Thyroid gland (tissue), 4 donors: Measurements from ENCODE around the gene RXRB. TPM values are rescaled to one million over a fixed set of nuclear protein-coding genes. Genes with fewer than 3 reads are reported as not detected.

ENCODE experiments used
- DNase-seq, 2 donors: peaks; one replicate each; pipeline ENCODE4 v3.0.0-alpha.2; 2019
- H3K27ac ChIP-seq, 3 donors: fragments of 200-600 bp; sonication (generic); 1 replicate in 2 of 3; 2 replicates in 1 of 3; pipeline ENCODE4 v1.5.1; 2016 to 2019; ENCODE audit warnings: mild to moderate bottlenecking in 1 of 3, moderate library complexity in 1 of 3
- H3K27me3 ChIP-seq: fragments of 200-600 bp; sonication (generic); one replicate; pipeline ENCODE4 v1.5.1; 2019
- H3K36me3 ChIP-seq, 2 donors: fragments of 200-600 bp; sonication (generic); one replicate each; pipeline ENCODE4 v1.5.1; 2016 to 2019
- H3K4me1 ChIP-seq, 2 donors: fragments of 200-600 bp; sonication (generic); one replicate each; pipeline ENCODE4 v1.5.1; 2017 to 2019
- H3K4me3 ChIP-seq, 3 donors: fragments of 200-600 bp; sonication (generic); replicated peaks in 1 of 3; 1 replicate in 2 of 3; 2 replicates in 1 of 3; pipeline ENCODE4 v1.5.1; 2016; ENCODE audit warnings: mild to moderate bottlenecking in 1 of 3
- H3K9me3 ChIP-seq: fragments of 200-600 bp; sonication (generic); one replicate; pipeline ENCODE4 v1.5.1; 2017
- POLR2A ChIP-seq, 2 donors: fragments of 450-650 bp; IDR thresholded peaks; one replicate each; pipeline ENCODE4 v1.6.1; 2017; ENCODE audit warnings: antibody characterized with exemption in 2 of 2, mild to moderate bottlenecking in 2 of 2, moderate library complexity in 1 of 2
- WGBS, 2 donors: methylation state at CpG; one replicate each; pipeline ENCODE4 v1.1.5; 2017; 5-methylcytosine and 5-hydroxymethylcytosine counted together
- intact Hi-C: fragments of 100-400 bp; cut with DNase I; formaldehyde crosslinking; loops from one replicate; pipeline ENCODE4 v1.15.1; 2023
- total RNA-seq, 4 donors: library from RNA; depleted of rRNA; stranded (reverse); fragments of >200 nt; gene quantifications; one replicate each; pipeline ENCODE4 v1.2.3, GENCODE V29; 2016
- TF ChIP-seq, protein P1 (sequence below), 6 experiments: fragments of 200-600 bp in 3 of 6; fragments of 450-650 bp in 3 of 6; sonication (generic) in 3 of 6; IDR thresholded peaks; one replicate each; pipeline ENCODE4 v1.5.1; 2016 to 2019; ENCODE audit warnings: antibody characterized with exemption in 6 of 6, mild to moderate bottlenecking in 2 of 6, inconsistent platforms in 1 of 6, moderate library complexity in 1 of 6

RXRB gene
- total RNA-seq, 4 donors from 2014 or later = 29.6 to 46.8 (median 41.2) TPM

DNA sequence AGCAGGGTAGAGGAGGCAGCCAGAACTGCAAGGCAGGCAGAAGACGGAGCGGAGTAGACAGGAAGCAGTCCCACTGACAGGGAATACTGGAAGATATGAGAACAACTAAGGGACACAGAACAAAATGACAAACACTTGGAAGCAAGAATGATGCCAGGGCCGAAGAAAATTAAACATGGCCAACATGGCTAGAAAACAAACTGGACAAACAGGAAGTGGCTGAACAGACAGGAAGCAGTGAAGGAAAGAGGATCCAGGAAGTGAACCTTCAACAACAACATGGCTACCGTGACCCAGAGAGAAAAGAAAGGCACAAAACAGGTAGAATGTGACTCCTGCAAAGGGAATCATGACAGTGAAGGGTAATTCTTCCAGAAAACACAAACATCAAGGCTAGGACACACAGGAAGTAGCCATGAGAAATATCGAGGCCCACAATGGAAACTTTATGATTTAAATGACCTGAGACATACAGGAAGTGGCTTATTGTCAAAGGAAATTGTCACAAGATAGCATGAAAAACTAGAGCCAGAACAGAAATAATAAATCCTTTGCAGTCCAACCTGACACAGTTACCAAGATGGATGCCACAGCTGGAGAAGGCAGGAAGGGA lies 17.3 kb downstream of the RXRB start:
- no peak overlapping the region for H3K27ac ChIP-seq
- no peaks in the 10 kb centered on the region for H3K4me1 ChIP-seq
- H3K36me3 ChIP-seq = no peaks in the 10 kb centered on the region
- no peak overlapping the region for H3K4me3 ChIP-seq
- H3K9me3 ChIP-seq = no peaks in the 10 kb centered on the region
- TF ChIP-seq, protein P1, sequence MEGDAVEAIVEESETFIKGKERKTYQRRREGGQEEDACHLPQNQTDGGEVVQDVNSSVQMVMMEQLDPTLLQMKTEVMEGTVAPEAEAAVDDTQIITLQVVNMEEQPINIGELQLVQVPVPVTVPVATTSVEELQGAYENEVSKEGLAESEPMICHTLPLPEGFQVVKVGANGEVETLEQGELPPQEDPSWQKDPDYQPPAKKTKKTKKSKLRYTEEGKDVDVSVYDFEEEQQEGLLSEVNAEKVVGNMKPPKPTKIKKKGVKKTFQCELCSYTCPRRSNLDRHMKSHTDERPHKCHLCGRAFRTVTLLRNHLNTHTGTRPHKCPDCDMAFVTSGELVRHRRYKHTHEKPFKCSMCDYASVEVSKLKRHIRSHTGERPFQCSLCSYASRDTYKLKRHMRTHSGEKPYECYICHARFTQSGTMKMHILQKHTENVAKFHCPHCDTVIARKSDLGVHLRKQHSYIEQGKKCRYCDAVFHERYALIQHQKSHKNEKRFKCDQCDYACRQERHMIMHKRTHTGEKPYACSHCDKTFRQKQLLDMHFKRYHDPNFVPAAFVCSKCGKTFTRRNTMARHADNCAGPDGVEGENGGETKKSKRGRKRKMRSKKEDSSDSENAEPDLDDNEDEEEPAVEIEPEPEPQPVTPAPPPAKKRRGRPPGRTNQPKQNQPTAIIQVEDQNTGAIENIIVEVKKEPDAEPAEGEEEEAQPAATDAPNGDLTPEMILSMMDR (IDR thresholded peaks at IDR 0.05) = no peak
- TF ChIP-seq POLR2A (IDR thresholded peaks at IDR 0.05) = no peak
- DNase-seq = no peak
- 81 to 83% methylated on average over 5 of the region's 5 CpGs for WGBS, 2 donors
- no peaks in the 10 kb centered on the region for H3K27me3 ChIP-seq
- intact Hi-C loops = no loop called here

DNA sequence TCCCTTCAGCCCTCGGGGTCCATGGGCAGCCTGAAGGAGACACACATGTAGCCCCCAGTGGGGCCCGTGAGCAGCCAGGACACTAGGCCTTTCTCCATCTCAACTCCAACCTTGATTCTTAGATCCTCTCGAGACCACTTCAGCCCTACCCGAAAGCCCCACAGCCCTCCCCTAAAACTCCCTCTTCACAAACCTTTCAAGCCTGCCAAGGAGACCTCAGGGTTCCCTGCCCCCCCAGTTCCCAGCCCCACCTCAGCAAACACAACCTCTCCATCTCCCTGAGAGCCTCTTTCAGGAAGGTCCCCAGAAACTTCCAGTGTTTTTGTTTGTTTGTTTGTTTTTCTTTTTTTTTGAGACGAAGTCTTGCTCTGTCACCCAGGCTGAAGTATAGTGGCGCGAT lies 19.3 kb downstream of the RXRB start:
- intact Hi-C loops = no loop called here
- Histone ChIP-seq H3K27me3 (no peaks in the 10 kb centered on the region), H3K27ac (no peak overlapping the region), H3K9me3 (no peaks in the 10 kb centered on the region), H3K4me1 (no peaks in the 10 kb centered on the region), H3K4me3 (no peak overlapping the region), H3K36me3 (no peaks in the 10 kb centered on the region)
- peak; percentile 53 to 72 for DNase-seq
- 47 to 58% methylated on average over 7 of the region's 7 CpGs for WGBS, 2 donors
- no peak for TF ChIP-seq POLR2A (IDR thresholded peaks at IDR 0.05)

DNA sequence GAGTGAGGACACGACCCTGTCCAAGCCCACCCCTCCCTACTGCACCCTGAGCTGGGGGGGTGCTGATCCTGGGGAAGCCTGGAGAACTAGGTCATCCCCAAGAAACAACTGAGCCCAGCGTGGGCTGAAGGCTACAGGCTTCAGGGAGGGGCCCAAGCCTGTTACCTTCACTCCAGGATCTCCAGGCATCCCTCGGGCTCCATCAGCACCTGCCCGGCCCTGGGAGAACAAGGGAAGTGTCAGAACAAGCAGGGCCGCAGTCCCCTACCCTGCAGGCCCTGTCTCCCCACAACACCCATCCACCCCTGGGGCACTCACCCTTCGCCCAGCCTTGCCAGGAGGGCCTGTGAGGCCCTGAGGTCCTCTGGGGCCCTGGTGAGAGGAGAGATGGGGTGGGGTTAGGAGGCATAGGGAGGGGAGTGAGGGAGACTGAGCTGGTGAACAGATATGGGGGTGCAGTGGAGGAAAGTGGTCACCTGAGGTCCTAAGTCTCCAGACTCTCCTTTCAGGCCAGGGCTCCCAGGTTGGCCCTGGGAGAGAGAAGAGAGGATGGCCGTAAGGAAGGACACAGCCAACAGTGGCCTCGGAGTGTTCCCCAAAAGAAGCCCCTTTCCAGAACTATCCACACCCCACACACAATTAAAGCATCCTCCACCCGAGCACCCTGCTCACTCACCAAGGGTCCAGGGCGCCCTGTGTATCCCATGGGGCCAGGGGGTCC lies 21.6 kb downstream of the RXRB start:
- DNase-seq = no peak
- WGBS, 2 donors = 87 to 92% methylated on average over 8 to 9 of the region's 10 CpGs
- Histone ChIP-seq H3K27ac (no peak overlapping the region), H3K36me3 (no peaks in the 10 kb centered on the region), H3K4me3 (no peak overlapping the region), H3K27me3 (no peaks in the 10 kb centered on the region), H3K4me1 (no peaks in the 10 kb centered on the region), H3K9me3 (no peaks in the 10 kb centered on the region)
- no peak for TF ChIP-seq POLR2A (IDR thresholded peaks at IDR 0.05)
- TF ChIP-seq, protein P1 (IDR thresholded peaks at IDR 0.05) = no peak
- intact Hi-C loops = no loop called here

DNA sequence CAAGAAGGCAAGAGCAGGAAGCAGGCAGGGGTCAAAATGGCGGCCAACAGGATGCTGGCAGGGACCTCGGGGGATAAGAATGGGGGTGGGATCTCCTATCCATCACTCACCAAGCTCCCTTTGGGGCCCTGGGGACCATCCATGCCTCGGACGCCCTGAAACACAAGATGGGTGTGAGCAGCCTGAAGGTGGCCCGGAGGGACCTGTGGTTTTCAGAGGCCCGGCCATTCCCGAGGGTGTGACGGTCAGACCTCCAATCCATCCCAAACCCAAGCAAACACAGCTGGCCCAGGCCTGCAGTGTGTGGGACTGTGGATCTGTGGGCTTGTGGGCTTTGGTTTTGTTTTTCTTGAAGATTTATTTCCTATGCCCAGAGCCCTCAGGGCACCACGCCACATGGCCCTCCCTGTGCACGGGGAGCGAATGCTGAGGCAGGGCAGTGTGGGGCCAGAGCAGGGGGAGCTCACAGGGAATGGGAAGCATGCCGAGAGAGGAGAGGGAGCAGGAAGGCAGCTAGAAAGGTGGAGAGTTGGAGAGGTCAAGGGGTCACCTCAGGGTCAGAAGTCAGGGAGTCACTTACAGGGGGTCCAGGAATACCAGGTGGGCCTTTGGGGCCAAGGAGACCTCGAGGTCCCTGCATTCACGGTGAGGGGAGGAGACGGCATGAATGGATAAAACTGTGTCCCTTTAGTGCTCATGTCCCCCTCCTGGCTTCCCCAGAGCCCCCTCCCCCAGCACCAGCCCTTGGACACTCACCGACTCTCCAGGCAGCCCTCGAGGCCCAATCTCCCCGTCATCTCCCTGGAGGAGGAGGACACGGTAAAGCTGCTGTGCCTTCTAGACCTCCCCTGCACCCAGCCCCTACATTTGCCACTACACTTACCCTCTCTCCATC lies 22.7 kb downstream of the RXRB start:
- no peak for DNase-seq
- Histone ChIP-seq H3K36me3 (no peaks in the 10 kb centered on the region), H3K27ac (no peak overlapping the region), H3K9me3 (no peaks in the 10 kb centered on the region), H3K4me1 (no peaks in the 10 kb centered on the region), H3K27me3 (no peaks in the 10 kb centered on the region), H3K4me3 (no peak overlapping the region)
- WGBS, 2 donors = 85% methylated on average over 19 of the region's 19 CpGs
- TF ChIP-seq, protein P1 (IDR thresholded peaks at IDR 0.05) = no peak
- no peak for TF ChIP-seq POLR2A (IDR thresholded peaks at IDR 0.05)
- intact Hi-C loops = no loop called here

DNA sequence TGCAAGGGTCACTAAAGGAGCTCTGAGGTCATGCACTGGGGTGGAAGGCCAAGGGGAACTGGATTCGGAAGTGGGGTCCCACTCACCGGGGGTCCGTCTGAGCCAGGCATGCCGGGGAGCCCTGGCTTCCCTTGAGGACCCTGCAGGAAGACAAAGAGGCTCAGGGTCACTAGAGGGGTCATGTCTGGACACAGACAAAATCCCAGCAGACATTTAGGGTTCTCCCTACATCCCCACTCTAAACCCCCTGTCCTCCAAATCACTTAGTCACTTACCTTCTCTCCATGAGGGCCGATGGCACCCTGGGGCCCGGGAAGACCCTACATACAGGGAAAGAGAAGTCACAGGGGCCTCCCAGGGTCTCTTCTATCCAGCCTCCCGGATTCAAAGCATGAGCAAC lies 23.6 kb downstream of the RXRB start:
- DNase-seq = no peak
- H3K27ac ChIP-seq = no peak overlapping the region
- intact Hi-C loops = no loop called here
- TF ChIP-seq, protein P1 (IDR thresholded peaks at IDR 0.05) = no peak
- no peak for TF ChIP-seq POLR2A (IDR thresholded peaks at IDR 0.05)
- no peaks in the 10 kb centered on the region for H3K27me3 ChIP-seq
- 88 to 92% methylated on average over 7 of the region's 7 CpGs for WGBS, 2 donors
- H3K36me3 ChIP-seq = no peaks in the 10 kb centered on the region
- H3K9me3 ChIP-seq = no peaks in the 10 kb centered on the region
- no peaks in the 10 kb centered on the region for H3K4me1 ChIP-seq
- H3K4me3 ChIP-seq = no peak overlapping the region
